ENCODE results near the gene ARVCF.
A peak's percentile ranks its signal among the peaks of the same experiment; 100 is the strongest.

ARVCF gene, protein sequence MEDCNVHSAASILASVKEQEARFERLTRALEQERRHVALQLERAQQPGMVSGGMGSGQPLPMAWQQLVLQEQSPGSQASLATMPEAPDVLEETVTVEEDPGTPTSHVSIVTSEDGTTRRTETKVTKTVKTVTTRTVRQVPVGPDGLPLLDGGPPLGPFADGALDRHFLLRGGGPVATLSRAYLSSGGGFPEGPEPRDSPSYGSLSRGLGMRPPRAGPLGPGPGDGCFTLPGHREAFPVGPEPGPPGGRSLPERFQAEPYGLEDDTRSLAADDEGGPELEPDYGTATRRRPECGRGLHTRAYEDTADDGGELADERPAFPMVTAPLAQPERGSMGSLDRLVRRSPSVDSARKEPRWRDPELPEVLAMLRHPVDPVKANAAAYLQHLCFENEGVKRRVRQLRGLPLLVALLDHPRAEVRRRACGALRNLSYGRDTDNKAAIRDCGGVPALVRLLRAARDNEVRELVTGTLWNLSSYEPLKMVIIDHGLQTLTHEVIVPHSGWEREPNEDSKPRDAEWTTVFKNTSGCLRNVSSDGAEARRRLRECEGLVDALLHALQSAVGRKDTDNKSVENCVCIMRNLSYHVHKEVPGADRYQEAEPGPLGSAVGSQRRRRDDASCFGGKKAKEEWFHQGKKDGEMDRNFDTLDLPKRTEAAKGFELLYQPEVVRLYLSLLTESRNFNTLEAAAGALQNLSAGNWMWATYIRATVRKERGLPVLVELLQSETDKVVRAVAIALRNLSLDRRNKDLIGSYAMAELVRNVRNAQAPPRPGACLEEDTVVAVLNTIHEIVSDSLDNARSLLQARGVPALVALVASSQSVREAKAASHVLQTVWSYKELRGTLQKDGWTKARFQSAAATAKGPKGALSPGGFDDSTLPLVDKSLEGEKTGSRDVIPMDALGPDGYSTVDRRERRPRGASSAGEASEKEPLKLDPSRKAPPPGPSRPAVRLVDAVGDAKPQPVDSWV
- long read RNA-seq, partial matches to known transcripts, result 0 of 2 reads
- long read RNA-seq, other reads (novel, unspliced or antisense), result 2 of 2 reads

DNA sequence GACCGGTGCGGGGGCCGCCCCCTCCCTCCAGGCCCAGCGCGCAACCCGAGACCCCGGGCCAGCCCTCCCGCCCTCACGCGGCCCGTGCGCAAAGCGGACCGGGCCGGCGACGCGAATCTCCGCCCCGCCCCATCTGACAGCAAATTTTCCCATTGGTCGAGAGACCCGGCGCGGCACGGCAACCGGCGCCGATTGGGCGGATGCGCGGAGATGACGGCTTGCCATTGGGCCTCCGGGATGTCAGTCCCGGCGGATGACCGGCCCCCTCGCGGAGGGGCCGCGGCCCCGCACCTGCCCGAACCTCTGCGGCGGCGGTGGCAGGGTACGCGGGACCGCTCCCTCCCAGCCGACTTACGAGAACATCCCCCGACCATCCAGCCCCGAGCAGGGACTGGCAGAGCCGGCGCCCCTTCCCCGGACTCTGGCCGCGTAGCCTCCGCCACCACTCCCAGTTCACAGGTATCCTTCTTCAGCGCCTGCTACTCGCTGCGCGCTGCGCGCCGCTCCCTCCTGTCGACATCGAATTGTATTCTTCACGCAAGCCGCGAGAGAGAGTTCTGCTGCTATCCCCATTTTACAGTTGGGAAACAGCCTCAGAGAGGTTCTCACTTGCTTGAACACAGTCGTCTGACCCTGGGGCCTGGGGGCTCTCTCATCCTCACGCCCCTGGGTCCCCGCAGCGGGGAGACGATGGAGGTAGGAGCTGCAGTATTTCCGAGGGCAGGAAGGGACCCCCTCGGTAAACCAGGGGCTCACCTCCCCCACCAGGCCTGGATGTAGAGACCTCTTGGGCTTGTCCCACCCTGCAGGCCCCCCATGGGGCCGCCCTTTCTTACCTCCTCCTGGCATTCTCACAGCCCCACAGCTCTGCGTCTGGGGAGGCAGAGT is at the start of gene ARVCF:
ARVCF (minus strand) TSS at position 90 of the 888 bp plus-strand sequence. CDS start 26,029 bp downstream, outside the sequence.
- TF ChIP-seq SPI1 (IDR thresholded peaks at IDR 0.05; ENCODE audit: borderline replicate concordance, low read depth) (no peak), POLR2AphosphoS5 (IDR thresholded peaks at IDR 0.05; ENCODE audit: low read depth) (no peak), GABPA (IDR thresholded peaks at IDR 0.05; ENCODE audit: low read depth) (no peak)
- TF ChIP-seq, protein P1, sequence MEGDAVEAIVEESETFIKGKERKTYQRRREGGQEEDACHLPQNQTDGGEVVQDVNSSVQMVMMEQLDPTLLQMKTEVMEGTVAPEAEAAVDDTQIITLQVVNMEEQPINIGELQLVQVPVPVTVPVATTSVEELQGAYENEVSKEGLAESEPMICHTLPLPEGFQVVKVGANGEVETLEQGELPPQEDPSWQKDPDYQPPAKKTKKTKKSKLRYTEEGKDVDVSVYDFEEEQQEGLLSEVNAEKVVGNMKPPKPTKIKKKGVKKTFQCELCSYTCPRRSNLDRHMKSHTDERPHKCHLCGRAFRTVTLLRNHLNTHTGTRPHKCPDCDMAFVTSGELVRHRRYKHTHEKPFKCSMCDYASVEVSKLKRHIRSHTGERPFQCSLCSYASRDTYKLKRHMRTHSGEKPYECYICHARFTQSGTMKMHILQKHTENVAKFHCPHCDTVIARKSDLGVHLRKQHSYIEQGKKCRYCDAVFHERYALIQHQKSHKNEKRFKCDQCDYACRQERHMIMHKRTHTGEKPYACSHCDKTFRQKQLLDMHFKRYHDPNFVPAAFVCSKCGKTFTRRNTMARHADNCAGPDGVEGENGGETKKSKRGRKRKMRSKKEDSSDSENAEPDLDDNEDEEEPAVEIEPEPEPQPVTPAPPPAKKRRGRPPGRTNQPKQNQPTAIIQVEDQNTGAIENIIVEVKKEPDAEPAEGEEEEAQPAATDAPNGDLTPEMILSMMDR (IDR thresholded peaks at IDR 0.05; ENCODE audit: insufficient read depth, low read length), result no peak
- TF ChIP-seq, protein P2, sequence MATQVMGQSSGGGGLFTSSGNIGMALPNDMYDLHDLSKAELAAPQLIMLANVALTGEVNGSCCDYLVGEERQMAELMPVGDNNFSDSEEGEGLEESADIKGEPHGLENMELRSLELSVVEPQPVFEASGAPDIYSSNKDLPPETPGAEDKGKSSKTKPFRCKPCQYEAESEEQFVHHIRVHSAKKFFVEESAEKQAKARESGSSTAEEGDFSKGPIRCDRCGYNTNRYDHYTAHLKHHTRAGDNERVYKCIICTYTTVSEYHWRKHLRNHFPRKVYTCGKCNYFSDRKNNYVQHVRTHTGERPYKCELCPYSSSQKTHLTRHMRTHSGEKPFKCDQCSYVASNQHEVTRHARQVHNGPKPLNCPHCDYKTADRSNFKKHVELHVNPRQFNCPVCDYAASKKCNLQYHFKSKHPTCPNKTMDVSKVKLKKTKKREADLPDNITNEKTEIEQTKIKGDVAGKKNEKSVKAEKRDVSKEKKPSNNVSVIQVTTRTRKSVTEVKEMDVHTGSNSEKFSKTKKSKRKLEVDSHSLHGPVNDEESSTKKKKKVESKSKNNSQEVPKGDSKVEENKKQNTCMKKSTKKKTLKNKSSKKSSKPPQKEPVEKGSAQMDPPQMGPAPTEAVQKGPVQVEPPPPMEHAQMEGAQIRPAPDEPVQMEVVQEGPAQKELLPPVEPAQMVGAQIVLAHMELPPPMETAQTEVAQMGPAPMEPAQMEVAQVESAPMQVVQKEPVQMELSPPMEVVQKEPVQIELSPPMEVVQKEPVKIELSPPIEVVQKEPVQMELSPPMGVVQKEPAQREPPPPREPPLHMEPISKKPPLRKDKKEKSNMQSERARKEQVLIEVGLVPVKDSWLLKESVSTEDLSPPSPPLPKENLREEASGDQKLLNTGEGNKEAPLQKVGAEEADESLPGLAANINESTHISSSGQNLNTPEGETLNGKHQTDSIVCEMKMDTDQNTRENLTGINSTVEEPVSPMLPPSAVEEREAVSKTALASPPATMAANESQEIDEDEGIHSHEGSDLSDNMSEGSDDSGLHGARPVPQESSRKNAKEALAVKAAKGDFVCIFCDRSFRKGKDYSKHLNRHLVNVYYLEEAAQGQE (IDR thresholded peaks at IDR 0.05; ENCODE audit: insufficient replicate concordance, low read depth), result no peak
- no peak within 1 kb of the TSS for H3K27ac ChIP-seq (replicated peaks)
- H3K4me3 ChIP-seq (replicated peaks; ENCODE audit: insufficient read depth, low read length), result peak within 1 kb of the TSS; percentile 75
- H3K27me3 ChIP-seq (ENCODE audit: insufficient read depth, poor library complexity, severe bottlenecking), result peaks cover 6% of the 10 kb centered on the region
- DNase-seq (ENCODE audit: low read depth in 1 of 2, low spot score in 1 of 2), result peak; percentile 83 to 88

DNA sequence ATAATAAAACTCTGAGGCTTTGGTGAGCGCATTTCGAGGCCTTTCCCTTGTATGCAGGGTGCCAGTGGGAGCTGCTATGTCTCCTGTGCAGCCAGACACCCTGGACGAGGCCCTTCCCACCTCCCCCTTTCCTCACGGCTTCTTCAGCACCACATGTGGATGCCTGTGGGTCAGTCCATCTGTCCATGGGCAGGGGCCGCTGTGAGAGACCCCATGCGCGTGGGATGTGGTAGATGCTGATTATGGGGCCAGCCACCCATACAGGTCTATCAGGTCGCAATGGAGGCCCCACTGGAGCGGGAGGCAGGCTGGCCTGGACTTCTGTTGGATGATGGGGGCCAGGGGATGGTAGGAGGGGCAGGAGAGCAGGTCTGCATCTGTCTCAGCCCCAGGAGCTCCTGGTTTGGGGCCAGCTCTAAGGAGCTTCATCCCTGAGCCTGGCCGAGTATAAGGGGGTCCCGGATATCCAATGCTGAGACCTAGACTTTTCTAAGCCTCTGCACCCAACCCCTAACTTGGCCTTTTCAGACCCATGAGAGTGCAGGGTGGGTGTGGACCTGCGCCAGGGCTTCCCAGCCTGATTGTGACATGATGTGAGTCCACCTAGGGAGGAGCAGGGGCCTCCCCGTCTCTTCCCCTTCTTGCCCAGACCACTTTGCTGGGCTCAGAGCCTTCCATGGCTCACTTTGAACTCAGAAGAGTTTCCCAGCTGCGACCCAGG is 49.4 kb upstream of the ARVCF start:
- DNase-seq (ENCODE audit: low read depth in 1 of 2, low spot score in 1 of 2), result no peak
- H3K4me3 ChIP-seq (replicated peaks; ENCODE audit: insufficient read depth, low read length), result no peak overlapping the region
- H3K27me3 ChIP-seq (ENCODE audit: insufficient read depth, poor library complexity, severe bottlenecking), result no peaks in the 10 kb centered on the region
- TF ChIP-seq, protein P2 (IDR thresholded peaks at IDR 0.05; ENCODE audit: insufficient replicate concordance, low read depth), result no peak
- TF ChIP-seq, protein P1 (IDR thresholded peaks at IDR 0.05; ENCODE audit: insufficient read depth, low read length), result no peak
- TF ChIP-seq GABPA (IDR thresholded peaks at IDR 0.05; ENCODE audit: low read depth) (no peak), SPI1 (IDR thresholded peaks at IDR 0.05; ENCODE audit: borderline replicate concordance, low read depth) (no peak), POLR2AphosphoS5 (IDR thresholded peaks at IDR 0.05; ENCODE audit: low read depth) (no peak)
- H3K27ac ChIP-seq (replicated peaks), result no peak overlapping the region

All from HL-60 (cell line).